ENCODE results near the gene MINDY4. TPM values are rescaled to one million over a fixed set of nuclear protein-coding genes. Genes with fewer than 3 reads are reported as not detected.

Gene MINDY4
- total and polyA plus RNA-seq, 2 of the 8 experiments (the other 6 are each of a cell fraction or from before 2014, with no cell fraction given): 1.3 to 3.6 TPM

- H3K79me1 ChIP-seq (ENCODE audit: low read depth, low read length): no peaks in the 10 kb centered on the region
- H3K27ac ChIP-seq (ENCODE audit: low read depth, low read length): no peak overlapping the region
- no peak overlapping the region for H3K4me2 ChIP-seq (ENCODE audit: insufficient read depth in 1 of 2, low read depth in 2 of 2, low read length in 2 of 2)
- no peak overlapping the region for H2BK12ac ChIP-seq (ENCODE audit: low read depth, low read length)
- no peaks in the 10 kb centered on the region for H3K36me3 ChIP-seq (ENCODE audit: control insufficient read depth in 2 of 4, insufficient read depth in 4 of 4, low read length in 3 of 4)
- no peak overlapping the region for H2BK15ac ChIP-seq (ENCODE audit: low read length)
- H3K4me1 ChIP-seq (replicated peaks in 1 of 4; ENCODE audit: control insufficient read depth in 3 of 4, insufficient read depth in 4 of 4, low read length in 3 of 4): 0 out of 7 replicates have a peak, but pooled peaks cover 0 to 1% (median 0%) of the 10 kb centered on the region in 4 experiments
- 0 out of 2 replicates have a peak overlapping the region, but pooled peaks have one; percentile 35 for H4K8ac ChIP-seq (ENCODE audit: extremely low read depth, insufficient read depth, low read length)
- H3K4me3 ChIP-seq (ENCODE audit: extremely low read depth in 1 of 4, insufficient read depth in 2 of 4, low read depth in 3 of 4, low read length in 4 of 4): no peak overlapping the region
- no peak overlapping the region for H2BK20ac ChIP-seq (ENCODE audit: low read length)
- no peaks in the 10 kb centered on the region for H3K23me2 ChIP-seq (ENCODE audit: low read depth, low read length)
- no peak overlapping the region for H2AK5ac ChIP-seq (ENCODE audit: low read depth, low read length)
- ChIA-PET CTCF (ENCODE audit: partially characterized antibody) (interaction anchor here (0.6 to 1.5 kb wide), 6 partner anchors 10 to 105 kb away, joined by 3 read pairs; no protein-coding TSS in a partner anchor), POLR2A (ENCODE audit: partially characterized antibody) (interaction anchor here (1.1 kb wide), 1 partner anchor 35 kb away, joined by 3 read pairs; no protein-coding TSS in a partner anchor)
- no peak overlapping the region for H2AFZ ChIP-seq (ENCODE audit: low read length)
- H3K18ac ChIP-seq (ENCODE audit: extremely low read depth, low read length): no peak overlapping the region
- H3K9me3 ChIP-seq (ENCODE audit: insufficient read depth in 2 of 2, low read depth in 1 of 2, low read length in 1 of 2): no peaks in the 10 kb centered on the region
- no peaks in the 10 kb centered on the region for H4K20me1 ChIP-seq (replicated peaks in 1 of 2; ENCODE audit: control insufficient read depth in 1 of 2, insufficient read depth in 2 of 2, low read length in 2 of 2)
- H3K9ac ChIP-seq (replicated peaks in 1 of 4; ENCODE audit: extremely low read depth in 1 of 4, low read depth in 3 of 4, low read length in 3 of 4): no peak overlapping the region
- no peak overlapping the region for H2BK120ac ChIP-seq (replicated peaks; ENCODE audit: low read depth, low read length)
- no peak for DNase-seq (ENCODE audit: low read depth in 1 of 2, low spot score in 2 of 2)
- no peak overlapping the region for H2BK5ac ChIP-seq (ENCODE audit: low read depth, low read length)
- H3K14ac ChIP-seq (ENCODE audit: insufficient read length): no peak overlapping the region
- H3K27me3 ChIP-seq (replicated peaks in 1 of 4; ENCODE audit: control insufficient read depth in 3 of 4, extremely low read depth in 1 of 4, insufficient read depth in 3 of 4, low read length in 3 of 4): no peaks in the 10 kb centered on the region
- no peak overlapping the region for H4K91ac ChIP-seq (replicated peaks; ENCODE audit: insufficient read length, low read length)
- 93% methylated on average over 14 of the region's 15 CpGs; no CpG with 5 or more reads in 1 of the 2 experiments for WGBS, 2 experiments (ENCODE audit: extremely low coverage in 1 of 2, insufficient coverage in 1 of 2, insufficient read length in 1 of 2, insufficient replicate concordance in 2 of 2, low coverage in 1 of 2, low lambda C conversion rate in 2 of 2, missing lambda C conversion rate in 1 of 2)
- H3K56ac ChIP-seq (replicated peaks; ENCODE audit: insufficient read length, low read depth, low read length): no peak overlapping the region
- no peaks in the 10 kb centered on the region for H3K79me2 ChIP-seq (ENCODE audit: control insufficient read depth in 1 of 2, insufficient read depth in 2 of 2, low read length in 2 of 2)
- no peak overlapping the region for H3K23ac ChIP-seq (ENCODE audit: insufficient read length)
- H4K5ac ChIP-seq (ENCODE audit: insufficient read length, low read depth, low read length): no peak overlapping the region
- no peak overlapping the region for H3K4ac ChIP-seq (replicated peaks; ENCODE audit: insufficient read length, low read depth, low read length)
- no peak for FAIRE-seq
- TF ChIP-seq BCL11A (IDR thresholded peaks at IDR 0.05; ENCODE audit: low read depth in 2 of 2, low read length in 2 of 2): no peak
- TF ChIP-seq MAFK (IDR thresholded peaks at IDR 0.05; ENCODE audit: low read depth, low read length): no peak
- no peak for TF ChIP-seq CTBP2 (IDR thresholded peaks at IDR 0.05; ENCODE audit: borderline replicate concordance, insufficient read depth, insufficient read length, low read length)
- TF ChIP-seq ATF2 (IDR thresholded peaks at IDR 0.05; ENCODE audit: low read length): no peak
- TF ChIP-seq HDAC6 (IDR thresholded peaks at IDR 0.05; ENCODE audit: low read depth, low read length): no peak
- TF ChIP-seq RNF2 (IDR thresholded peaks at IDR 0.05; ENCODE audit: borderline replicate concordance, low read depth, low read length, missing control alignments, poor library complexity, severe bottlenecking): no peak
- no peak for TF ChIP-seq SRF (IDR thresholded peaks at IDR 0.05; ENCODE audit: low read depth, low read length)
- TF ChIP-seq EGR1 (IDR thresholded peaks at IDR 0.05; ENCODE audit: borderline replicate concordance, low read depth, low read length): no peak
- no peak for TF ChIP-seq MAX (IDR thresholded peaks at IDR 0.05)
- no peak for TF ChIP-seq BACH1 (IDR thresholded peaks at IDR 0.05; ENCODE audit: low read length)
These were observed 74.4 kb downstream of the MINDY4 start for GRCh38 chr7:30845426-30846135.

Data from H1 (cell line).